CD4-positive, alpha-beta memory T cell (primary cell): ENCODE data around the gene ABCF1. TPM values are rescaled to one million over a fixed set of nuclear protein-coding genes. Genes with fewer than 3 reads are reported as not detected.
A peak's percentile ranks its signal among the peaks of the same experiment; 100 is the strongest.

Experiments
- CTCF ChIA-PET: fragments of 350-600 bp; sonication (Branson Sonifier 250); formaldehyde crosslinking; loops from one replicate; lab custom pipeline; 2021; ENCODE audit warnings: inconsistent platforms; ENCODE audit not compliant: partially characterized antibody; lab: Charles Lee
- POLR2A ChIA-PET: fragments of 350-600 bp; sonication (Branson Sonifier 250); formaldehyde crosslinking; loops from one replicate; lab custom pipeline; 2021; ENCODE audit not compliant: partially characterized antibody; lab: Charles Lee
- DNase-seq, 5 donors: peaks; one replicate each; pipeline versions ENCODE4 v3.0.0 to v3.0.0-alpha.2; 2020 to 2022; ENCODE audit warnings: mixed read lengths in 1 of 5
- H3K27ac ChIP-seq: one replicate; pipeline ENCODE4 v1.7.0; 2013; ENCODE audit warnings: low read depth, low read length
- H3K27me3 ChIP-seq: 2 replicates; pipeline ENCODE4 v1.7.0; 2013; ENCODE audit warnings: mild to moderate bottlenecking, low read length, moderate library complexity; ENCODE audit not compliant: insufficient read depth
- H3K36me3 ChIP-seq: 2 replicates; pipeline ENCODE4 v1.7.0; 2013; ENCODE audit warnings: mild to moderate bottlenecking, low read length, moderate library complexity; ENCODE audit not compliant: insufficient read depth
- H3K4me1 ChIP-seq: 2 replicates; pipeline ENCODE4 v1.7.0; 2013; ENCODE audit warnings: mild to moderate bottlenecking, low read length, moderate library complexity; ENCODE audit not compliant: insufficient read depth
- H3K4me3 ChIP-seq, 2 donors: one replicate each; pipeline ENCODE4 v1.7.0; 2013; ENCODE audit warnings: low read length in 2 of 2, mild to moderate bottlenecking in 1 of 2
- H3K9me3 ChIP-seq, 2 donors: one replicate each; pipeline ENCODE4 v1.7.0; 2013; ENCODE audit warnings: low read length in 2 of 2, control low read depth in 1 of 2; ENCODE audit not compliant: control insufficient read depth in 1 of 2
- H3K27ac Mint-ChIP-seq, 7 donors: one replicate each; pipeline ENCODE4 v1.8.0; 2020 to 2021; ENCODE audit warnings: mixed read lengths in 7 of 7, mild to moderate bottlenecking in 6 of 7, inconsistent platforms in 3 of 7, moderate library complexity in 3 of 7
- H3K27me3 Mint-ChIP-seq, 2 donors: one replicate each; pipeline ENCODE4 v1.8.0; 2020 to 2021; ENCODE audit warnings: mixed read lengths in 2 of 2
- H3K36me3 Mint-ChIP-seq, 2 donors: one replicate each; pipeline ENCODE4 v1.8.0; 2020 to 2021; ENCODE audit warnings: mixed read lengths in 2 of 2, inconsistent platforms in 1 of 2, mild to moderate bottlenecking in 1 of 2
- H3K4me1 Mint-ChIP-seq, 4 donors: one replicate each; pipeline ENCODE4 v1.8.0; 2020 to 2021; ENCODE audit warnings: mixed read lengths in 4 of 4, mild to moderate bottlenecking in 1 of 4
- H3K4me3 Mint-ChIP-seq, 8 donors: one replicate each; pipeline ENCODE4 v1.8.0; 2020 to 2021; ENCODE audit warnings: mixed read lengths in 8 of 8, mild to moderate bottlenecking in 7 of 8, moderate library complexity in 6 of 8, inconsistent platforms in 3 of 8
- H3K9me3 Mint-ChIP-seq, 8 donors: one replicate each; pipeline ENCODE4 v1.8.0; 2020 to 2021; ENCODE audit warnings: mixed read lengths in 8 of 8, mild to moderate bottlenecking in 5 of 8, inconsistent platforms in 3 of 8, moderate library complexity in 1 of 8
- intact Hi-C: fragments of 100-400 bp; cut with micrococcal nuclease; formaldehyde crosslinking; loops from one replicate; pipeline ENCODE4 v1.15.1; 2023
- polyA plus RNA-seq, 2 donors: library from polyadenylated mRNA; unstranded; fragments of 300-500 nt; fragmentation: Illumina TruSeq; gene quantifications; one replicate each; pipeline ENCODE4 v1.2.3, GENCODE V29; 2021
- total RNA-seq, 2 experiments: library from RNA; stranded (reverse); gene quantifications; one replicate each; pipeline ENCODE4 v1.2.3, GENCODE V29; 2021

ABCF1 gene
- total and polyA plus RNA-seq, 4 experiments from 2014 or later, result 7.5 to 66.8 (median 53.7) TPM

DNA sequence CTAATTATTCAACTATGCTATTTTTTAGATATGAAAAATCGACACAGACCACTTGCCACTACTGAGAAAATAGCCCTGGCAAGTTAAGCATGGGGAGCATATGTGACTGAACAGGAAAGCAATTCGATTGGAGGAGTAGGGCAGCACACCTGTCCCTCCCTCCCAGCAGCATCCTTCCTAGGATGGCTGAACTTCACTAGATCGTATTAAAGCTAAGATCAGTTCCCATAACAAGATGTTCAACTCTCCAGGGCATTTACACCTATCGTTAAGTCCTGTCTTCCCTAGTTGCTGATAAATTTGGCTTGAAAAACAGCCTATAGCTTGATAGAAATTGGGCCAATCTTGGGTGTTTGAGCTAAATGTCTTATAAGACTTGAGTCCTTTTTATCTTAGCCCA lies 38.8 kb downstream of the ABCF1 start:
- H3K36me3 ChIP-seq, result peaks cover 43% of the 10 kb centered on the region

DNA sequence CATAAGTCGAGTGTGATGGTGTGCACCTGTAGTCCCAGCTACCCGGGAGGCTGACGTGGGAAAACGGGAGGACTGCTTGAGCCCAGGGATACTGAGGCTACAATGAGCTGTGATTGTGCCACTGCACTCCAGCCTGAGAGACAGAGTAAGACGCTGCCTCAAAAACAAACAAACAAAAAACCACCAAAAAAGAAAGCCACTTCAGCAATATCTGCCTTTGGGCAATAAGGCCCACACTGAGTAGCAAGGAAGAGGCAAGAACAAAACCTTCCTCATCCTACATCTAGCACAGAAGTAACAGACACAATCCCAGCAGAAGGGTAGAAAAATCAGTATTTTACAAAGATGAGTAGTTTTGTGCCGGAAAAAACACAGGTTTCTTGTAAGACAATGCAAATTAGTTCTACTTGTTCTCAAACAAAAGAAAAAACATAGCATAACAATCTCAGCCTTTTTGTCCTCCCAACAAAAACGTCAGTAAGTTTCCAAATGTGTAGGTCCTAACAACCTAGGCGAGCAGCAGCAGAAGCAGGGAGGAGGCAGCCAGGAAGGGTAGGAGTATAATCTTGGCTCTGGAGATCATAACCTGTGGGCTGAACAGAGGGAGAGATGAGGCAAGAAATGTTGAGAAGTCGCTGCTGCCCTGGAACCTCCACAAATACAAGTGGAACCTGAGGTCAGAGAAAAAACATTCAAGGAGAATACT lies 40.1 kb downstream of the ABCF1 start:
- ChIA-PET CTCF (interaction anchor here (0.8 to 4.8 kb wide), 11 partner anchors 13 to 129 kb away, joined by 3 to 33 read pairs (median 9); no protein-coding TSS in a partner anchor), POLR2A (interaction anchor here (0.9 to 5.0 kb wide), 18 partner anchors 12 to 148 kb away, joined by 3 to 102 read pairs (median 6); partner anchors contain the start of genes ABCF1, GNL1, MDC1 and PRR3)
- Histone ChIP-seq H3K4me1 (peaks cover 70% of the 10 kb centered on the region), H3K27me3 (no peaks in the 10 kb centered on the region), H3K27ac (peak overlapping the region; percentile 32), H3K36me3 (peaks cover 39% of the 10 kb centered on the region), H3K9me3 (no peaks in the 10 kb centered on the region), H3K4me3 (no peak overlapping the region)
- H3K4me1 Mint-ChIP-seq, result peaks cover 50 to 78% (median 63%) of the 10 kb centered on the region in 4 donors
- H3K27ac Mint-ChIP-seq, result peak overlapping the region; percentile 77 to 100 (median 85)
- H3K9me3 Mint-ChIP-seq, result peaks cover 0 to 6% (median 0%) of the 10 kb centered on the region in 8 donors
- peaks cover 42 to 57% of the 10 kb centered on the region in 2 donors for H3K36me3 Mint-ChIP-seq
- intact Hi-C loops, result no loop called here
- no peak for DNase-seq
- peak overlapping the region in 2 of 8 donors; percentile 23 to 33 for H3K4me3 Mint-ChIP-seq
- H3K27me3 Mint-ChIP-seq, result no peaks in the 10 kb centered on the region

More for the DNA sequence above, 38.8 kb downstream of the ABCF1 start:
- no peaks in the 10 kb centered on the region for H3K9me3 ChIP-seq
- H3K4me1 ChIP-seq, result peaks cover 70% of the 10 kb centered on the region
- peaks cover 0 to 3% (median 0%) of the 10 kb centered on the region in 8 donors for H3K9me3 Mint-ChIP-seq
- H3K27me3 Mint-ChIP-seq, result no peaks in the 10 kb centered on the region
- H3K27me3 ChIP-seq, result no peaks in the 10 kb centered on the region
- ChIA-PET POLR2A (interaction anchor here (1.0 to 2.0 kb wide), 11 partner anchors 11 to 147 kb away, joined by 3 to 25 read pairs (median 4); partner anchors contain the start of genes ABCF1 and PRR3), CTCF (interaction anchor here (1.0 to 2.0 kb wide), 9 partner anchors 12 to 200 kb away, joined by 3 to 13 read pairs (median 6); no protein-coding TSS in a partner anchor)
- H3K4me3 ChIP-seq, result no peak overlapping the region
- peak overlapping the region in 1 of 8 donors; percentile 15 for H3K4me3 Mint-ChIP-seq
- H3K36me3 Mint-ChIP-seq, result peaks cover 39 to 54% of the 10 kb centered on the region in 2 donors
- H3K27ac Mint-ChIP-seq, result peak overlapping the region; percentile 70 to 100 (median 86)
- peaks cover 52 to 77% (median 66%) of the 10 kb centered on the region in 4 donors for H3K4me1 Mint-ChIP-seq
- peak overlapping the region; percentile 32 for H3K27ac ChIP-seq
- DNase-seq, result no peak
- intact Hi-C loops, result no loop called here

DNA sequence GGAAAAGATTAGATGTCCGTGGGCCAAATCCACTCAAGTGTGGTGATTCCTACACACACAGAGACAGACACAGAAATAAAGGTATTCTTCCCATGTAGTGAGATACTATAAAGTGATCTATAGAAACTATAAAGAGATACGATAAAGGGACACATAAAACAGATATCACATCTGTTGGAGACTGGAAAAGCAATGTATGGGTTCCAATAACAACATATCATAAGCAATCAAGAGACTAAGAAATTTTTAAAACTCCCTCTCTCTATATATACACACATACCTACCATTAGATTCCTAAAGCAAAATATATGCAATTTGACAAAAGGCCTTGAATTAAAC lies 40.6 kb downstream of the ABCF1 start:
- H3K36me3 ChIP-seq, result peaks cover 39% of the 10 kb centered on the region
- H3K36me3 Mint-ChIP-seq, result peaks cover 42 to 57% of the 10 kb centered on the region in 2 donors
- H3K9me3 ChIP-seq, result no peaks in the 10 kb centered on the region
- H3K27me3 Mint-ChIP-seq, result no peaks in the 10 kb centered on the region
- ChIA-PET CTCF (interaction anchor here (0.8 to 4.8 kb wide), 6 partner anchors 14 to 130 kb away, joined by 3 to 34 read pairs (median 28); no protein-coding TSS in a partner anchor), POLR2A (interaction anchor here (0.9 to 5.0 kb wide), 14 partner anchors 14 to 148 kb away, joined by 3 to 132 read pairs (median 35); partner anchors contain the start of genes ATAT1, GNL1, MDC1 and PPP1R18)
- intact Hi-C loops, result no loop called here
- H3K4me1 ChIP-seq, result peaks cover 70% of the 10 kb centered on the region
- H3K9me3 Mint-ChIP-seq, result peaks cover 0 to 12% (median 0%) of the 10 kb centered on the region in 8 donors
- no peak for DNase-seq
- H3K27me3 ChIP-seq, result no peaks in the 10 kb centered on the region
- H3K27ac Mint-ChIP-seq, result peak overlapping the region; percentile 77 to 100 (median 85)
- peak overlapping the region in 4 of 8 donors; percentile 2 to 33 (median 20) for H3K4me3 Mint-ChIP-seq
- peak overlapping the region; percentile 32 for H3K27ac ChIP-seq
- H3K4me1 Mint-ChIP-seq, result peaks cover 47 to 78% (median 59%) of the 10 kb centered on the region in 4 donors
- H3K4me3 ChIP-seq, result no peak overlapping the region

DNA sequence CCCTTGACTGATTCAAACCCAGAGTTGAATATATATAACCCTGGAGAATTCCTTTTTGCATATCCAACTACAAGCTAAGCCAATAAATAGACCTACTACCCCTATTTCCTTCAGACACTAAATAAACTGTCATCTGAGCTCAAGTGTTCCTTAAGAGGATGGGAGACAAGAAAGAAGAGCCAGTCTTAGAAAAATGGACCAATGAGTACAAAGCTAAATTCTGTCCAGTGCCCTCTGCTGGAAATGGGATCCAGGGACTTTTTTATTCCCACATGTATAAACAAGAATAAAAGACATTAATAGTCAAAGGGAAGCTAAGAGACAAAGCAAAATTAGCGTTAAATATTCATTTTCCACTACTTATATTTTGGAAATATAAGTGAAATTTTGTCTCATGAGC lies 41.0 kb downstream of the ABCF1 start:
- H3K4me1 ChIP-seq, result peaks cover 67% of the 10 kb centered on the region
- H3K9me3 ChIP-seq, result no peaks in the 10 kb centered on the region
- Mint-ChIP-seq H3K4me3 (peak overlapping the region in 2 of 8 donors; percentile 2 to 17), H3K4me1 (peaks cover 47 to 82% (median 59%) of the 10 kb centered on the region in 4 donors), H3K27ac (peak overlapping the region; percentile 77 to 100 (median 85)), H3K9me3 (peaks cover 0 to 16% (median 1%) of the 10 kb centered on the region in 8 donors), H3K27me3 (peaks cover 0 to 1% of the 10 kb centered on the region in 2 donors), H3K36me3 (peaks cover 45 to 58% of the 10 kb centered on the region in 2 donors)
- peak overlapping the region; percentile 32 for H3K27ac ChIP-seq
- no peak overlapping the region for H3K4me3 ChIP-seq
- DNase-seq, result no peak
- ChIA-PET CTCF (interaction anchor here (0.8 to 4.8 kb wide), 9 partner anchors 7 to 210 kb away, joined by 3 to 34 read pairs (median 22); no protein-coding TSS in a partner anchor), POLR2A (interaction anchor here (0.6 to 5.0 kb wide), 21 partner anchors 14 to 161 kb away, joined by 3 to 132 read pairs (median 8); partner anchors contain the start of genes ABCF1, ATAT1, C6orf136 and DHX16)
- no peaks in the 10 kb centered on the region for H3K27me3 ChIP-seq
- intact Hi-C loops, result no loop called here
- H3K36me3 ChIP-seq, result peaks cover 37% of the 10 kb centered on the region

DNA sequence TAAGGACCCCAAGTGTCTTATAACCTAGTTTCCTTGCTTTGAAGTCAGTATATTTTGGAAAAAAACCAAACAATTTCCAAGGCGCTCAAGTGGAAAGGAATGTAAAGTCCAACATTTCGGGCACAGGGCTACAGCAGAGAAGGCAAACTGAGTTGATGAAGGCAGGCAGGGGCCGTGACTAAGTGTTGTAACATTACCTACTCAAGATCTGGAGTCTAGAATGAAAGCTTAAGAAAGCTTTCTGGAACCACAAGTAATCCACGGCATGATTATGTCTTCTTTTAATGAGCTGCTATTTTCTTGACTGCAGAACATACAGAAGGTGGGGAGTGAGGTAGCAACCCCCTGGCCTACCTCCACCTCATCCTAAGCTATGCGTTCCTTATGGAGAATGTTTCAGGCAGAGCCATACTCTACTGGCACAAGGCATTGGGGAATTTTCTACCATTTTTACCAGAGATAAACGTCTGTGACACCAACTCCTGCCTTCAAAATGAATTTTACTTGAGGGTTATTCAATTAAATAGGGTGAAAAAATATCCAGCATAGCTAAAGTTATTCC lies 41.5 kb downstream of the ABCF1 start:
- no peaks in the 10 kb centered on the region for H3K9me3 ChIP-seq
- peaks cover 63% of the 10 kb centered on the region for H3K4me1 ChIP-seq
- peak overlapping the region in 3 of 8 donors; percentile 6 to 100 (median 8) for H3K4me3 Mint-ChIP-seq
- POLR2A ChIA-PET, result interaction anchor here (0.6 to 5.0 kb wide), 35 partner anchors 8 to 162 kb away, joined by 3 to 132 read pairs (median 5); partner anchors contain the start of genes ABCF1, ATAT1, C6orf136 and DHX16
- no peaks in the 10 kb centered on the region for H3K27me3 ChIP-seq
- peaks cover 40 to 57% of the 10 kb centered on the region in 2 donors for H3K36me3 Mint-ChIP-seq
- H3K36me3 ChIP-seq, result peaks cover 31% of the 10 kb centered on the region
- H3K4me3 ChIP-seq, result no peak overlapping the region
- peaks cover 0 to 1% of the 10 kb centered on the region in 2 donors for H3K27me3 Mint-ChIP-seq
- H3K9me3 Mint-ChIP-seq, result peaks cover 0 to 19% (median 2%) of the 10 kb centered on the region in 8 donors
- DNase-seq, result no peak
- H3K27ac ChIP-seq, result peak overlapping the region; percentile 94
- H3K27ac Mint-ChIP-seq, result peak overlapping the region; percentile 69 to 100 (median 86)
- intact Hi-C loops, result no loop called here
- CTCF ChIA-PET, result interaction anchor here (0.6 to 4.8 kb wide), 17 partner anchors 8 to 1005 kb away, joined by 3 to 34 read pairs (median 4); partner anchors contain the start of genes DHX16 and MDC1
- H3K4me1 Mint-ChIP-seq, result peaks cover 44 to 82% (median 55%) of the 10 kb centered on the region in 4 donors

DNA sequence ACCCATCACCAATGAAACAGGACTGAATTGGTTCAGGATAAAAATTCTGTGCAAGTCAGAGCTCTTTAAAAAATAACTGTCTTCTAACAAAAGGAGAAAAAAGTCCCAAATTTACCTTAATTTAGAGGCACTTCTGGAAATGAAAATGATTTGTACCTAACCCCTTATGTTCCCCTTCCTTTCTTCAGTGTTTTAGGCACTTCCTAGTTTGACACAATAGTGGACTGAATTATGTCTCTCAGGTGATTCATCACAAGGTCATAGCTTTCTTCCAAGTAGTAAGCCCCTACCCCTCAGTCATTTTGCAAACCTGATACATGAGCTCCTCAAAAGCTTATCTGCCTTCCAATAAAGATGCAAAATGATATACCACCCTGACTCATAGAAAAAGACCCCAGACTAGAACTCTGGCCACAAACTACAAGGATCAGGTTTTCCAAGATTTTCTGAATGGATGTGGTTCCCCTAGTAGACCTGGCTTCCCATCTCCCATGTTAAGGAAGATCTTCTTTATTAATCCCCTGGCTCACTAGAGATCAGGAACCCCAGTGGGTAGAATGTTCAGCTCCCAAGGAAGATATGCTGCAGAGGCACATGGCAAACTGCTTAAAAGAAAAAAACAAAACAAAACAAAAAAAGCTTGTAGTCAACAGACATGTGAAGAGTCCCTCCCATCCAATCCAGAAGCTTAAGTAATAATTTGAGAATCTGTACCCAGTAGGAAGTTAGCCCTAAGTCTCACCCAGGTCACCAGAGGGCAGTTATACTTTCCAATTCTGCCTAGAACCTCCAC lies 42.2 kb downstream of the ABCF1 start:
- intact Hi-C loops, result no loop called here
- peaks cover 46 to 85% (median 58%) of the 10 kb centered on the region in 4 donors for H3K4me1 Mint-ChIP-seq
- ChIA-PET CTCF (interaction anchor here (0.6 to 4.8 kb wide), 17 partner anchors 9 to 1004 kb away, joined by 3 to 34 read pairs (median 4); partner anchors contain the start of genes DHX16 and MDC1), POLR2A (interaction anchor here (0.6 to 5.0 kb wide), 39 partner anchors 9 to 301 kb away, joined by 3 to 132 read pairs (median 5); partner anchors contain the start of genes ABCF1, ATAT1, C6orf136 and DHX16)
- H3K27me3 ChIP-seq, result no peaks in the 10 kb centered on the region
- H3K9me3 Mint-ChIP-seq, result peaks cover 0 to 19% (median 2%) of the 10 kb centered on the region in 8 donors
- H3K4me3 Mint-ChIP-seq, result peak overlapping the region in 7 of 8 donors; percentile 32 to 100 (median 99)
- DNase-seq, result no peak
- peaks cover 26% of the 10 kb centered on the region for H3K36me3 ChIP-seq
- H3K27ac Mint-ChIP-seq, result peak overlapping the region; percentile 86 to 100 (median 100)
- H3K4me3 ChIP-seq, result no peak overlapping the region
- peak overlapping the region; percentile 94 for H3K27ac ChIP-seq
- no peaks in the 10 kb centered on the region for H3K9me3 ChIP-seq
- H3K4me1 ChIP-seq, result peaks cover 66% of the 10 kb centered on the region
- peaks cover 40 to 56% of the 10 kb centered on the region in 2 donors for H3K36me3 Mint-ChIP-seq
- H3K27me3 Mint-ChIP-seq, result peaks cover 0 to 1% of the 10 kb centered on the region in 2 donors
